RWPE1 (cell line): ENCODE results near the gene PDZD8.
"Not testable (repeated sequence)": the region's sequence is repeated elsewhere in the genome, so short reads cannot be mapped to it uniquely, and the experiment has no call there.

Source experiments
- CTCF ChIA-PET: fragments of 350-600 bp; sonication (Branson Sonifier 250); formaldehyde crosslinking; extraction: SDS; loops from one replicate; lab custom pipeline; 2021; lab: Yijun Ruan, JAX
- POLR2A ChIA-PET: fragments of 400-600 bp; formaldehyde crosslinking; extraction: SDS; loops from one replicate; lab custom pipeline; 2020; ENCODE audit warnings: antibody characterized with exemption; ENCODE audit not compliant: low non-redundant PET; lab: Yijun Ruan, JAX
- DNase-seq: peaks from one replicate; pipeline ENCODE4 v3.0.0; 2012; ENCODE audit warnings: low spot score
- H3K27ac ChIP-seq: fragments of 450-650 bp; 2 replicates; pipeline ENCODE4 v1.5.1; 2017
- TF ChIP-seq, protein P1 (sequence below): fragments of 450-650 bp; conservative IDR thresholded peaks from 2 replicates; pipeline ENCODE4 v1.5.1; 2017; ENCODE audit warnings: low read depth, mild to moderate bottlenecking

The PDZD8 gene

DNA sequence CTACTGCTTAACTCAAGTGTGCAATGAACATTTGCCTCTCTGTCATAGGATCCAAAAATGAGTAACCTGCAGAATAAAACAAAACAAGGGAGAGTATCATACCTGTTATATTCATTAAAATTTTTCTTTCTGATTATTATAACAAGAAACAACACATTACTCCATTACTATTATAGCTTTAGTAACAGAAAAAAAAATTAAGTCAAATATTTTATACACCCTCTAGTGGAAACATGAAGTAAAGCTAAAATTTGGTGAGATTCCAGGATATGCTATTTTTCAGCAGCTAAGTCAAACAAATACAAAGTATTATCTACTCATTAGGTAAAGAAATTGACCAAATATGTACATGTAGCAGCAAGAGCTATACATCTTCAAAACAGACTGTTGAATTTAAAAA is 56.3 kb downstream of the PDZD8 start:
- POLR2A ChIA-PET: no interaction called here

DNA sequence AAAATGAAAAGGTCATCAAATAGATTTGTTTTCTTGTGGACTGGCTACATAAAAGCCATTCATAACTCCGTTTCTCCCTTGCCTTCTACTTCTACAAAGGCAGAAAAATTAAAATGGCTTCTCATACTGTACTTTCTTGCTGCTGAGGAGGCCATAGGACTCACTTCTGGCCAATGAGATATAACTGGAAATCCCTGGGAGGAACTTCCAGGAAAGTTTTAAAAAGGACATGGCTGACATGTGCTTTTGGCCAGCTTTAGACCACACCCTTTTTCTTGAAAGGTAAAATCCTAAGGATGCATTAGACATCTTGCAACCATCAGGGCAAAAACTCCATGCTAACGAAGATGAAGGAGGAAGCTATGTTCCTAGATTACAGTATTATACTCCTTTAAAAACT is 58.5 kb downstream of the PDZD8 start:
- TF ChIP-seq, protein P1, sequence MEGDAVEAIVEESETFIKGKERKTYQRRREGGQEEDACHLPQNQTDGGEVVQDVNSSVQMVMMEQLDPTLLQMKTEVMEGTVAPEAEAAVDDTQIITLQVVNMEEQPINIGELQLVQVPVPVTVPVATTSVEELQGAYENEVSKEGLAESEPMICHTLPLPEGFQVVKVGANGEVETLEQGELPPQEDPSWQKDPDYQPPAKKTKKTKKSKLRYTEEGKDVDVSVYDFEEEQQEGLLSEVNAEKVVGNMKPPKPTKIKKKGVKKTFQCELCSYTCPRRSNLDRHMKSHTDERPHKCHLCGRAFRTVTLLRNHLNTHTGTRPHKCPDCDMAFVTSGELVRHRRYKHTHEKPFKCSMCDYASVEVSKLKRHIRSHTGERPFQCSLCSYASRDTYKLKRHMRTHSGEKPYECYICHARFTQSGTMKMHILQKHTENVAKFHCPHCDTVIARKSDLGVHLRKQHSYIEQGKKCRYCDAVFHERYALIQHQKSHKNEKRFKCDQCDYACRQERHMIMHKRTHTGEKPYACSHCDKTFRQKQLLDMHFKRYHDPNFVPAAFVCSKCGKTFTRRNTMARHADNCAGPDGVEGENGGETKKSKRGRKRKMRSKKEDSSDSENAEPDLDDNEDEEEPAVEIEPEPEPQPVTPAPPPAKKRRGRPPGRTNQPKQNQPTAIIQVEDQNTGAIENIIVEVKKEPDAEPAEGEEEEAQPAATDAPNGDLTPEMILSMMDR: no peak
- ChIA-PET CTCF (interaction anchor here (2.4 kb wide), 1 partner anchor 100 kb away, joined by 10 read pairs; no protein-coding TSS in a partner anchor), POLR2A (no interaction called here)
- H3K27ac ChIP-seq: no peak overlapping the region
- no peak for DNase-seq

More for the DNA sequence above, 56.3 kb downstream of the PDZD8 start:
- DNase-seq: peak; percentile 11
- H3K27ac ChIP-seq: no peak overlapping the region
- CTCF ChIA-PET: interaction anchor here (0.6 to 3.7 kb wide), 15 partner anchors 9 to 522 kb away, joined by 3 to 93 read pairs (median 5); no protein-coding TSS in a partner anchor
- TF ChIP-seq, protein P1: peak; percentile 52

DNA sequence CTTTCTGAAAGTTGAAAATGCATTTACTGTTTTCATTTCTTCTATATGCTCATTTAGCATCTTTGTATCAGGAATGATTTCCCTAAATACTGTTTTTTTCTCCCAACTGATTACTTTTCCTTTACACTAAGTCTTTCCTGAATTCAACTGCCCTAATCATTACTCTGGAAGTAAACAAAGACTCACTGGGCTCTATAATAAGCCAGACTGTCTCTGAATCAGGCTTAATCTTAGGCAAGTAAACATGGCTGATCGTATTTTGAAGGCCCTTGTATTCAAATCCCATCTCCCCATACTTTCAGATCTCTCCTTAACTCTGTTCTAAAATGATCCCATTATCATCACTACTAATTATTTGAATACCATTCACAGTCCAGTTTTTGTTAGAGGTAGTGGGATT is 61.6 kb downstream of the PDZD8 start:
- no peak overlapping the region for H3K27ac ChIP-seq
- ChIA-PET POLR2A (no interaction called here), CTCF (interaction anchor here (0.5 kb wide), 1 partner anchor 28 kb away, joined by 3 read pairs; no protein-coding TSS in a partner anchor)
- no peak for DNase-seq
- TF ChIP-seq, protein P1: no peak

DNA sequence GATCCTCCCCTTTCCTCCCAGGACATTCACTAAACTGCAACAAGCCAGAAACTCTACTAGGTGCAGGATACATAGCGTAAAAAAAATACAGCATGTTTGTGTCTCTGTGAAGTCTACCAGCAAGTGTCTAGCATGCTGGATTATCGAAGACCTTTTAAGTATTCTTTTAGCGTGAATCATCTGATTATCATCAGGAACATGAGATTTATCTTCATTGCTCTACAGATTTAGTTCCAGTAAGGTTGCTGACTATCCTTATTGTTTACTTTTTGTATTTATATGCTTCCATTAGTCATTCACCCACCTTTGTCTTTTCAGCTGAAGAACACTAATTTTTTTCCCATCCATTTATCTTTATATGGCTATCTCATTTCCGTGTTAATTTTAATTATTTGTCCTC is 62.8 kb downstream of the PDZD8 start:
- H3K27ac ChIP-seq: no peak overlapping the region
- no peak for DNase-seq
- ChIA-PET CTCF (interaction anchor here (1.0 kb wide), 1 partner anchor 95 kb away, joined by 3 read pairs; no protein-coding TSS in a partner anchor), POLR2A (no interaction called here)
- TF ChIP-seq, protein P1: no peak

DNA sequence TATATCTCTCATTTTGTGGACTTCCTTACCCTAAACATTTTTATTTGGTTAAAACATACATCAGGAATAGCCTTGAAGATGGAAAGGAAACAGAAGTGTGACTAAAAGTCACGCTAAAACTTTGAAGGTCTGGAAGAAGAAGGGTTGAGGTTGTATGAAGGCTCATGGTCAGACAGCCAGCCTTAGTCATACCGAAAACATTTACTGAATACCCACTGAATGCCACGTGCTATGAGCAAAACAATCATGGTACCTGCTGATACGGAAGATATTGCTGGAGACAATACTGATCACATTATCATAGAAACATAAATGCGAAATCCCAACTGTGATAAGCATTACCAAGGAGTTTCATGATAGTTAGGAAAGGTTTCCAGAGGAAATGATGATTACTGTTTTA is 64.0 kb downstream of the PDZD8 start:
- TF ChIP-seq, protein P1: no peak
- no peak for DNase-seq
- no peak overlapping the region for H3K27ac ChIP-seq
- ChIA-PET POLR2A (no interaction called here), CTCF (interaction anchor here (1.0 kb wide), 1 partner anchor 94 kb away, joined by 3 read pairs; no protein-coding TSS in a partner anchor)

DNA sequence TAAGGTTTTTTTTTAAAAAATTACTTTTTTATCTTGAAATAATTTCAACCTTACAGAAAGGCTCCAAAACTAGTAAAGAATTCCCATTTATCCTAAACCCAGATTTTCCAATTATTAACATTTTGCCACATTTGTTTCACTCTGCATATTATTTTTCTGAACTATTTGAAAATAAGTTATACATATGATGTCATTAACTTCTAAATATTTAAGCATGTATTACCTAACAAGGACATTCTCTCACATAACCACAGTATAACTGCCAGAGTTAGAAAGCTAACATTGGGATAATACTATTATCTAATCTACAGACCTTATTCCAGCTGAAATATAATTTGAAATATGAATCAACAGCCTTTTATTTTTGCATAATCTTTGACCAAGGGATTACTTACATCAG is 68.6 kb downstream of the PDZD8 start:
- POLR2A ChIA-PET: no interaction called here
- TF ChIP-seq, protein P1: no peak
- CTCF ChIA-PET: no interaction called here
- DNase-seq: no peak
- H3K27ac ChIP-seq: no peak overlapping the region

DNA sequence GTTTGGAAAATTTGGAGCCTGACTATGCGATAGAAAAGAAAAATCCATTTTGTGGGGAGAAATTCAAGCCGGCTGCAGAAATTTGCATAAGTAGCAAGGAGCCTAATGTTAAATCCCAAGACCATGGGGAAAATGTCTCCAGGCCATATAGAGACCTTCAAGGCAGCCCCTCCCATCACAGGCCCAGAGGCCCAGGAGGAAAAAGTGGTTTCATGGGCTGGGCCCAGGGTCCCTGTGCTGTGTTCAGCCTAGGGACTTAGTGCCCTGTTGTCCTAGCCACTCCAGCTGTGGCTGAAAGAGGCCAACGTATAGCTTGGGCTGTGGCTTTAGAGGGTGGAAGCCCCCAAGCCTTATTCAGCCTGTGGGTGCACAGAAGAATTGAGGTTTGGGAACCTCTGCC is 71.8 kb downstream of the PDZD8 start:
- POLR2A ChIA-PET, DNase-seq, H3K27ac ChIP-seq: not testable (repeated sequence)
- CTCF ChIA-PET: interaction anchor here (1.2 kb wide), 1 partner anchor 87 kb away, joined by 5 read pairs; no protein-coding TSS in a partner anchor
